Naive thymus-derived CD4-positive, alpha-beta T cell (primary cell): ENCODE results near the gene CDX2. TPM values are rescaled to one million over a fixed set of nuclear protein-coding genes. Genes with fewer than 3 reads are reported as not detected.

ENCODE experiments used
- ATAC-seq: fragments of 150-1000 bp; cut with Tn5 transposase; 2 replicates; pipeline ENCODE4 v1.10.0; 2021; ENCODE audit warnings: mild to moderate bottlenecking, moderate library complexity
- CTCF ChIA-PET: fragments of 350-600 bp; sonication (Branson Sonifier 250); formaldehyde crosslinking; loops from one replicate; lab custom pipeline; 2021; ENCODE audit warnings: antibody characterized with exemption; lab: Charles Lee
- POLR2A ChIA-PET: fragments of 350-600 bp; sonication (Branson Sonifier 250); formaldehyde crosslinking; loops from one replicate; lab custom pipeline; 2021; ENCODE audit warnings: antibody characterized with exemption, inconsistent platforms; lab: Charles Lee
- DNase-seq, 9 donors: peaks; one replicate each; pipeline versions ENCODE4 v3.0.0 to v3.0.0-alpha.2; 2020 to 2022; ENCODE audit warnings: mixed read lengths in 1 of 9
- H3K27ac ChIP-seq: one replicate; pipeline ENCODE4 v1.7.0; 2013; ENCODE audit warnings: mild to moderate bottlenecking, low read depth, low read length, moderate library complexity
- H3K27me3 ChIP-seq, 2 donors: one replicate each; pipeline ENCODE4 v1.7.0; 2013; ENCODE audit warnings: low read length in 2 of 2, mild to moderate bottlenecking in 2 of 2, moderate library complexity in 2 of 2; ENCODE audit not compliant: control insufficient read depth in 2 of 2, insufficient read depth in 2 of 2
- H3K36me3 ChIP-seq, 3 experiments: 1 replicate in 2 of 3; 2 replicates in 1 of 3; pipeline ENCODE4 v1.7.0; 2013; ENCODE audit warnings: low read length in 3 of 3, mild to moderate bottlenecking in 3 of 3, moderate library complexity in 1 of 3; ENCODE audit not compliant: insufficient read depth in 3 of 3, control insufficient read depth in 2 of 3
- H3K4me1 ChIP-seq, 2 donors: one replicate each; pipeline ENCODE4 v1.7.0; 2013; ENCODE audit warnings: low read length in 2 of 2, mild to moderate bottlenecking in 2 of 2, moderate library complexity in 1 of 2; ENCODE audit not compliant: control insufficient read depth in 2 of 2, insufficient read depth in 2 of 2
- H3K4me3 ChIP-seq: 2 replicates; pipeline ENCODE4 v1.7.0; 2013; ENCODE audit warnings: mild to moderate bottlenecking, low read length
- H3K9me3 ChIP-seq, 3 experiments: 1 replicate in 2 of 3; 2 replicates in 1 of 3; pipeline ENCODE4 v1.7.0; 2013; ENCODE audit warnings: low read length in 3 of 3; ENCODE audit not compliant: control insufficient read depth in 2 of 3
- H3K27ac Mint-ChIP-seq, 9 donors: one replicate each; pipeline ENCODE4 v1.8.0; 2020 to 2022; ENCODE audit warnings: mixed read lengths in 9 of 9, mild to moderate bottlenecking in 8 of 9, moderate library complexity in 5 of 9, inconsistent platforms in 2 of 9
- H3K27me3 Mint-ChIP-seq, 5 donors: one replicate each; pipeline ENCODE4 v1.8.0; 2021 to 2022; ENCODE audit warnings: mixed read lengths in 5 of 5, mild to moderate bottlenecking in 1 of 5
- H3K36me3 Mint-ChIP-seq, 5 donors: one replicate each; pipeline ENCODE4 v1.8.0; 2020 to 2022; ENCODE audit warnings: mixed read lengths in 5 of 5, mild to moderate bottlenecking in 3 of 5, inconsistent platforms in 1 of 5
- H3K4me1 Mint-ChIP-seq, 7 donors: one replicate each; pipeline ENCODE4 v1.8.0; 2020 to 2022; ENCODE audit warnings: mixed read lengths in 7 of 7, mild to moderate bottlenecking in 3 of 7, inconsistent platforms in 1 of 7
- H3K4me3 Mint-ChIP-seq, 10 donors: one replicate each; pipeline ENCODE4 v1.8.0; 2020 to 2022; ENCODE audit warnings: mild to moderate bottlenecking in 10 of 10, mixed read lengths in 10 of 10, moderate library complexity in 6 of 10, inconsistent platforms in 2 of 10
- H3K9me3 Mint-ChIP-seq, 11 donors: one replicate each; pipeline ENCODE4 v1.8.0; 2020 to 2022; ENCODE audit warnings: mixed read lengths in 11 of 11, mild to moderate bottlenecking in 4 of 11, inconsistent platforms in 1 of 11, moderate library complexity in 1 of 11
- intact Hi-C, 2 donors: fragments of 100-400 bp; cut with micrococcal nuclease; formaldehyde crosslinking; loops; one replicate each; pipeline ENCODE4 v1.15.1; 2023
- polyA plus RNA-seq, 2 donors: library from polyadenylated mRNA; unstranded; fragments of 300-500 nt; fragmentation: Illumina TruSeq; gene quantifications; one replicate each; pipeline ENCODE4 v1.2.3, GENCODE V29; 2021
- total RNA-seq, 6 experiments: library from RNA in 5 of 6; stranded (reverse) in 5 of 6; gene quantifications; 1 replicate in 5 of 6; 2 replicates in 1 of 6; pipeline ENCODE4 v1.2.3 and lab custom pipeline; 2021 to 2026

CDX2 gene
- total and polyA plus RNA-seq, 7 experiments from 2014 or later, result not detected

- Histone ChIP-seq H3K27me3 (no peaks in the 10 kb centered on the region), H3K9me3 (no peaks in the 10 kb centered on the region), H3K4me3 (no peak overlapping the region), H3K36me3 (no peaks in the 10 kb centered on the region), H3K4me1 (no peaks in the 10 kb centered on the region), H3K27ac (no peak overlapping the region)
- Mint-ChIP-seq H3K36me3 (no peaks in the 10 kb centered on the region), H3K27ac (no peak overlapping the region), H3K9me3 (no peaks in the 10 kb centered on the region), H3K4me3 (no peak overlapping the region), H3K4me1 (no peaks in the 10 kb centered on the region), H3K27me3 (peaks cover 5 to 14% (median 9%) of the 10 kb centered on the region in 5 donors)
- ATAC-seq, result no peak
- DNase-seq, result no peak
- POLR2A ChIA-PET, result no interaction called here
- intact Hi-C loops, result no loop called here
- CTCF ChIA-PET, result no interaction called here
Measured at GRCh38 chr13:27991881-27992280, 22.8 kb upstream of the CDX2 start.

DNA sequence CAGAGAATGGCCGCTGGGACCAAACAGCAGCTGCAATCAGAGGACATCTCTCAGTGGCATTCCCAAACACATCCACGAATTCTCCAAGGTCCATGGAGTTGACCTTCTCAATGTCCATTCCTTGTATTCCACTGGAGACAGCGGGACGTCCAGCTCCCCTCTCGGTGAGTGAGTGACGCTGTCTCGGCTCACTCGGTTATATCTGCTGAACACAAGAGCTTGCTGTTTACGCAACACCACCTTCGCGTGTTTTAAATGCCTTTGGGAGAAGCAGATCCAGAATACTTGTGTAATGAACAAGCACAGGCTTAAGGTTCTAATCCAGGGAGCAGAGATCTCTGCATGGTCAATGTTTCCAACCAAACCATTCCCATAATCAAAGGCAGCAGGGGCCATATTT lies 19.4 kb upstream of the CDX2 start, which contains the start of gene URAD:
TSS of gene URAD (minus strand) at position 174 of the 400 bp plus-strand sequence. CDS start at position 118, 56 bp downstream.
- no peaks in the 10 kb centered on the region for H3K36me3 Mint-ChIP-seq
- Histone ChIP-seq H3K4me1 (no peaks in the 10 kb centered on the region), H3K4me3 (no peak within 1 kb of the TSS), H3K27me3 (peaks cover 0 to 2% of the 10 kb centered on the region in 2 donors), H3K27ac (no peak within 1 kb of the TSS), H3K9me3 (no peaks in the 10 kb centered on the region), H3K36me3 (no peaks in the 10 kb centered on the region)
- H3K4me3 Mint-ChIP-seq, result no peak within 1 kb of the TSS
- no peak for DNase-seq
- H3K9me3 Mint-ChIP-seq, result no peaks in the 10 kb centered on the region
- no peaks in the 10 kb centered on the region for H3K4me1 Mint-ChIP-seq
- intact Hi-C loops, result no loop called here
- ATAC-seq, result no peak
- H3K27ac Mint-ChIP-seq, result no peak within 1 kb of the TSS
- POLR2A ChIA-PET, result no interaction called here
- CTCF ChIA-PET, result interaction anchor here (0.6 to 0.7 kb wide), 2 partner anchors 170 to 614 kb away, joined by 3 to 4 read pairs; no protein-coding TSS in a partner anchor
- peaks cover 13 to 33% (median 27%) of the 10 kb centered on the region in 5 donors for H3K27me3 Mint-ChIP-seq

DNA sequence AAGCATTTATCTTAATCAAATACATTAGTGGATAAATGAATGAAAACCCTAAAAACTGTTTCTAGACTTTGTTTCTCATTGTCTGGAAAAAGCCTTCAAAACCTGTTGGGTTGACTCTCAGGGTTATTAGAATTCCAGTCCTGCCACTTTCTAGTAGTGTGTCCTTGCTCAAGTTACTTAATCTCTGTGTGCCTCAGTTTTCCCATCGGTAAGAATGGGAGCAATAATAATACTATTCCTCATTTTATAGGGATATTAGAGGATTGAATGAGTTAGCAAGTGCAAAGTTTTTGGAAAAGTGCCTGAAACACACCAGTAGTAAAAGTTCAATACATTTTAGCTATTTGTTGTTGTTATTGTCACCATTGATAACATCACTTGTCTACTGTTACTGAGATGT lies 16.5 kb upstream of the CDX2 start:
- H3K4me3 Mint-ChIP-seq, result no peak overlapping the region
- Histone ChIP-seq H3K4me1 (no peaks in the 10 kb centered on the region), H3K4me3 (no peak overlapping the region), H3K9me3 (no peaks in the 10 kb centered on the region), H3K36me3 (no peaks in the 10 kb centered on the region), H3K27me3 (peaks cover 2 to 3% of the 10 kb centered on the region in 2 donors), H3K27ac (no peak overlapping the region)
- ATAC-seq (no peak), DNase-seq (no peak)
- peaks cover 0 to 10% (median 0%) of the 10 kb centered on the region in 7 donors for H3K4me1 Mint-ChIP-seq
- no peaks in the 10 kb centered on the region for H3K36me3 Mint-ChIP-seq
- H3K27ac Mint-ChIP-seq, result no peak overlapping the region
- POLR2A ChIA-PET, result no interaction called here
- CTCF ChIA-PET, result interaction anchor here (0.6 to 1.9 kb wide), 5 partner anchors 11 to 627 kb away, joined by 3 to 13 read pairs (median 4); no protein-coding TSS in a partner anchor
- peaks cover 41 to 62% (median 52%) of the 10 kb centered on the region in 5 donors for H3K27me3 Mint-ChIP-seq
- H3K9me3 Mint-ChIP-seq, result peaks cover 0 to 2% (median 0%) of the 10 kb centered on the region in 11 donors
- intact Hi-C loops, result loop anchor here in 1 of 2 donors (2.0 kb wide), 1 partner anchor 215 kb away; no protein-coding TSS in a partner anchor

GRCh38 chr13:27982361-27982760 lies 13.2 kb upstream of the CDX2 start:
- H3K27me3 ChIP-seq, result peaks cover 9 to 11% of the 10 kb centered on the region in 2 donors
- no peaks in the 10 kb centered on the region for H3K4me1 ChIP-seq
- ChIA-PET POLR2A (interaction anchor here (0.7 kb wide), 1 partner anchor 152 kb away, joined by 6 read pairs; no protein-coding TSS in a partner anchor), CTCF (interaction anchor here (0.7 to 2.5 kb wide), 5 partner anchors 152 to 620 kb away, joined by 3 to 14 read pairs (median 3); no protein-coding TSS in a partner anchor)
- DNase-seq (no peak), ATAC-seq (no peak)
- peaks cover 63 to 78% (median 72%) of the 10 kb centered on the region in 5 donors for H3K27me3 Mint-ChIP-seq
- peaks cover 0 to 2% (median 0%) of the 10 kb centered on the region in 11 donors for H3K9me3 Mint-ChIP-seq
- H3K4me1 Mint-ChIP-seq, result peaks cover 10 to 33% (median 21%) of the 10 kb centered on the region in 7 donors
- H3K4me3 Mint-ChIP-seq, result no peak overlapping the region
- H3K27ac Mint-ChIP-seq, result no peak overlapping the region
- H3K27ac ChIP-seq, result no peak overlapping the region
- intact Hi-C loops, result no loop called here
- H3K36me3 Mint-ChIP-seq, result no peaks in the 10 kb centered on the region
- H3K4me3 ChIP-seq, result no peak overlapping the region
- H3K36me3 ChIP-seq, result no peaks in the 10 kb centered on the region
- no peaks in the 10 kb centered on the region for H3K9me3 ChIP-seq

DNA sequence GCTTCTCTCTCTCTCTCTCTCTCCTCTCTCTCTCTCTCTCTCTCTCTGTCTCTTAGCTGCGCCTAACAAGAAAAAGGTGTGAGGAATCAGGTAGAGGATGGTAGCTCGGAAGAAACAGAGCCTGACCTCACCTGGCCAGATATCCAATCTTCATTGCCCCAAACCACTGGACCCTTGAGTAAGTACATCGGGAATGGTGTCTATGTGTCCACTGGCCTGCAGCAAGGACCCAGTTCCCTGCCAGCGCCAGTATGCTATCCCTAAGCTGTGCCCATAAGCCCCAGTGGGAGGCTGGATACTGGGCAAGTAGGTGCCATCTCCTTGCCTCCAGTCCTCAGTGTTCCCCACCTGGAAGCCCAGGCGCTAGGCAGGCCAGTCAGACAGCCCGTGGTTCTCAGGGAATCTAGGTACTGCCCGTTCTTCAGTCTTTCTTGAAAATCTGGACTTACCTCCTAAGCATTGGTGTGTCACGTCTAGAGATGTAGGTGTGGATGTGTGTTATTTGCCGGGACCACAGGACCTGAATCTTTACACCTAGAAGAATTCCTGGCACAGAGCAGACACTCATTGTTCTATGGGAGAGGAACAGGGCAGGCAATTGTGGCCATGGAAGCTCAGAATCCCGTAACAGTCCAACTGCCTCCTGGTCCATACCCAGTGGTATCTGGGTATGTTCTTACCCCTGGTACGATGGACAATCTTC lies 12.0 kb upstream of the CDX2 start:
- Histone ChIP-seq H3K4me3 (no peak overlapping the region), H3K36me3 (no peaks in the 10 kb centered on the region), H3K27me3 (peaks cover 13 to 16% of the 10 kb centered on the region in 2 donors), H3K27ac (no peak overlapping the region), H3K9me3 (no peaks in the 10 kb centered on the region), H3K4me1 (no peaks in the 10 kb centered on the region)
- ChIA-PET POLR2A (no interaction called here), CTCF (interaction anchor here (1.0 to 1.5 kb wide), 2 partner anchors 151 to 619 kb away, joined by 3 to 4 read pairs; no protein-coding TSS in a partner anchor)
- Mint-ChIP-seq H3K4me1 (peaks cover 10 to 33% (median 22%) of the 10 kb centered on the region in 7 donors), H3K9me3 (peaks cover 0 to 2% (median 0%) of the 10 kb centered on the region in 11 donors), H3K27ac (no peak overlapping the region), H3K4me3 (peak overlapping the region in 3 of 10 donors; percentile 16 to 68 (median 42)), H3K36me3 (no peaks in the 10 kb centered on the region), H3K27me3 (peaks cover 66 to 78% (median 71%) of the 10 kb centered on the region in 5 donors)
- intact Hi-C loops, result no loop called here
- ATAC-seq (no peak), DNase-seq (no peak)

DNA sequence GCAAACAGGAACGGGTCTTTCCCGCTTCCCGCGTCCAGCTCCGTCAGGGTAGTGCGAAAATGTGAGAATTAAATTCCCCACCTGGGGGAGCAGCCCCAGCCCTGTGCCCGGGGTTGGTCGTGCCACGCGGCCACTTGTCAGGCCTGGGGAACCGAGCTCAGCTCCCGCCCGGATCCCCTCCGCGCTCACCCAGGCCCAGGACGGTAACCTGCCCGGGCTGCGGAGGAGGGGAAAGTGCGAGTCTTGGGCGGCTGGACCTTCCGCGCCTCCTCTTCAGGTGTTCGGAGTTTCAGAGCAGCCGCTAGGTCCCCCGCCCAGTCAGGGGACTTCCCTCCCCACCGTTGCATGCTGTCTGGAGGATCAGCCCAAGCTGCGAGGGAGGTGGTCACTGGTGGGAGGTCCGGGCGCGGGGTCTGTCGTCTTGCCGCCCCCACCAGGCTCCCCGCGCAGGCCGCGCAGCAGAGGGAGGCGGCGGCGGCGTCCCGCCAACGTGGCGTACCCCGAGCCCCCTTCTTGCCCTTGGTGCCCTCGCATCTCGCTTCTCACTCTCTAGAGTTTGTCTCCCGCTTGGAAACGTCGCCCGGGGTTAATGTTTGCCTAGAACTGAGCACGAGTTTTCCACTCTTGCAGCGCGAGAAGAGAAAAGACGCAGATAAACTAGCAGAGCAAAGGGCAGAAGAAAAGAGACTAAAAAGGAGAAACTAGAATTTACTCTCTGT lies 11.3 kb upstream of the CDX2 start:
- intact Hi-C loops, result no loop called here
- no peak for ATAC-seq
- ChIA-PET POLR2A (no interaction called here), CTCF (interaction anchor here (1.0 to 1.5 kb wide), 2 partner anchors 150 to 618 kb away, joined by 3 to 4 read pairs; no protein-coding TSS in a partner anchor)
- no peaks in the 10 kb centered on the region for H3K4me1 ChIP-seq
- Mint-ChIP-seq H3K27me3 (peaks cover 73 to 84% (median 77%) of the 10 kb centered on the region in 5 donors), H3K36me3 (no peaks in the 10 kb centered on the region), H3K27ac (no peak overlapping the region), H3K4me3 (peak overlapping the region in 8 of 10 donors; percentile 17 to 68 (median 40)), H3K4me1 (peaks cover 10 to 33% (median 25%) of the 10 kb centered on the region in 7 donors), H3K9me3 (peaks cover 0 to 2% (median 0%) of the 10 kb centered on the region in 11 donors)
- no peak for DNase-seq
- H3K4me3 ChIP-seq, result no peak overlapping the region
- peaks cover 13 to 17% of the 10 kb centered on the region in 2 donors for H3K27me3 ChIP-seq
- no peaks in the 10 kb centered on the region for H3K36me3 ChIP-seq
- no peak overlapping the region for H3K27ac ChIP-seq
- H3K9me3 ChIP-seq, result no peaks in the 10 kb centered on the region
